OCI-LY1 (cell line): ENCODE results near the gene USH1C.

Experiments
- H2AFZ ChIP-seq: fragments of 200-600 bp; sonication (generic), shearing (Covaris generic); 2 replicates; pipeline ENCODE4 v1.6.0; 2014; ENCODE audit warnings: antibody characterized with exemption, mild to moderate bottlenecking, low read length
- H3F3A ChIP-seq: fragments of 200-600 bp; sonication (generic), shearing (Covaris generic); 2 replicates; pipeline ENCODE4 v1.6.0; 2014; ENCODE audit warnings: mild to moderate bottlenecking, antibody characterized with exemption, low read length, moderate library complexity; ENCODE audit not compliant: insufficient read depth
- H3K27ac ChIP-seq: fragments of 200-600 bp; sonication (generic); 2 replicates; pipeline ENCODE4 v1.5.1; 2014; ENCODE audit warnings: low read length, mixed run types, mild to moderate bottlenecking, low read depth; ENCODE audit not compliant: poor library complexity, severe bottlenecking
- H3K27me3 ChIP-seq: fragments of 200-600 bp; sonication (generic); 2 replicates; pipeline ENCODE4 v1.6.0; 2014; ENCODE audit warnings: antibody characterized with exemption, mild to moderate bottlenecking, low read length, moderate library complexity; ENCODE audit not compliant: insufficient read depth
- H3K36me3 ChIP-seq: fragments of 200-600 bp; sonication (generic); 2 replicates; pipeline ENCODE4 v1.6.1; 2014; ENCODE audit warnings: mild to moderate bottlenecking, antibody characterized with exemption, low read length, moderate library complexity, mixed read lengths; ENCODE audit not compliant: insufficient read depth
- H3K4me1 ChIP-seq: fragments of 200-600 bp; sonication (generic); 2 replicates; pipeline ENCODE4 v1.5.1; 2014; ENCODE audit warnings: mild to moderate bottlenecking, low read length, moderate library complexity; ENCODE audit not compliant: insufficient read depth, severe bottlenecking
- H3K4me2 ChIP-seq: fragments of 200-600 bp; sonication (generic), shearing (Covaris generic); 2 replicates; pipeline ENCODE4 v1.6.1; 2014; ENCODE audit warnings: low read length
- H3K4me3 ChIP-seq: fragments of 200-600 bp; sonication (generic); 2 replicates; pipeline ENCODE4 v1.5.1; 2014; ENCODE audit warnings: low read length, low read depth, mild to moderate bottlenecking, mixed read lengths; ENCODE audit not compliant: poor library complexity, severe bottlenecking
- H3K79me2 ChIP-seq: fragments of 200-600 bp; shearing (Covaris generic); 2 replicates; pipeline ENCODE4 v1.6.1; 2016; ENCODE audit warnings: mixed run types, low read length, mixed read lengths; ENCODE audit not compliant: insufficient read depth
- H3K9ac ChIP-seq: fragments of 200-600 bp; sonication (generic), shearing (Covaris generic); 2 replicates; pipeline ENCODE4 v1.6.1; 2014; ENCODE audit warnings: mild to moderate bottlenecking, low read length, mixed read lengths
- H3K9me2 ChIP-seq: fragments of 200-600 bp; sonication (generic), shearing (Covaris generic); 2 replicates; pipeline ENCODE4 v1.6.1; 2014; ENCODE audit warnings: low read depth, mild to moderate bottlenecking, low read length, mixed read lengths
- H3K9me3 ChIP-seq: fragments of 200-600 bp; shearing (Covaris generic); 2 replicates; pipeline ENCODE4 v1.6.1; 2014; ENCODE audit warnings: low read length, mixed read lengths
- H4K20me1 ChIP-seq: fragments of 200-600 bp; sonication (generic), shearing (Covaris generic); 2 replicates; pipeline ENCODE4 v1.6.0; 2016; ENCODE audit warnings: mild to moderate bottlenecking, low read length; ENCODE audit not compliant: insufficient read depth
- CTCF ChIP-seq: fragments of 200-600 bp; sonication (generic), shearing (Covaris generic); IDR thresholded peaks from 2 replicates; pipeline ENCODE4 v1.5.1; 2017; ENCODE audit warnings: mild to moderate bottlenecking, antibody characterized with exemption, low read length, moderate library complexity, mixed read lengths
- EZH2 ChIP-seq: fragments of 200-600 bp; sonication (generic), shearing (Covaris generic); IDR thresholded peaks from 2 replicates; pipeline ENCODE4 v1.8.0; 2017; ENCODE audit warnings: borderline replicate concordance, mixed run types, mild to moderate bottlenecking, antibody characterized with exemption, low read length, moderate library complexity, mixed read lengths

The USH1C gene

GRCh38 chr11:17548444-17548843 lies 4.2 kb upstream of the USH1C start:
- TF ChIP-seq CTCF, result no peak
- TF ChIP-seq EZH2, result no peak
- H3F3A ChIP-seq, result no peaks in the 10 kb centered on the region
- H3K9ac ChIP-seq, result no peak overlapping the region
- no peaks in the 10 kb centered on the region for H3K36me3 ChIP-seq
- H3K4me2 ChIP-seq, result no peak overlapping the region
- no peaks in the 10 kb centered on the region for H4K20me1 ChIP-seq
- H2AFZ ChIP-seq, result no peak overlapping the region
- no peaks in the 10 kb centered on the region for H3K9me2 ChIP-seq
- no peak overlapping the region for H3K27ac ChIP-seq
- no peaks in the 10 kb centered on the region for H3K4me1 ChIP-seq
- no peaks in the 10 kb centered on the region for H3K9me3 ChIP-seq
- no peaks in the 10 kb centered on the region for H3K79me2 ChIP-seq
- no peaks in the 10 kb centered on the region for H3K27me3 ChIP-seq
- H3K4me3 ChIP-seq, result no peak overlapping the region

DNA sequence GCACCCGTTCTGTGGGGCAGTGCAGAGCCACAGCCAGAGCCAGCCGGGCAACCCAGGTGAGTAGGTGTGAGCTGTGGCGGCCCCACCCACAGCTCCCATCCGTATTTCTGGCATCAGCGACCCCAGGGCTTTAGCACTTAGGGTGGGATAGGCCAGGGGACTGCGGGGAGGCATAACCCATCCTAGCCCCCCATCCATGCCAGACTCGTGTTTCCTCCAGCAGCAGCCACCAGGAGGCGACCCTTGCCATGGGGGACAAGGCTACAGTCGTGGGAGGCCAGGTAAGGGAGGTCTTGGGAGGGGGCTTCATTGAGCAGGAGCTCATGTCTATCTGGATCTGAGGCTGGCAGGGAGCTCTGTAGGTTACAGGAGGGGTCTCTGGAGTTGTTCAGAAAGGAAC lies 3.7 kb upstream of the USH1C start:
- H3K4me1 ChIP-seq, result no peaks in the 10 kb centered on the region
- H2AFZ ChIP-seq, result no peak overlapping the region
- H3K4me3 ChIP-seq, result no peak overlapping the region
- H3K27me3 ChIP-seq, result no peaks in the 10 kb centered on the region
- no peaks in the 10 kb centered on the region for H3K79me2 ChIP-seq
- H3K9me3 ChIP-seq, result no peaks in the 10 kb centered on the region
- TF ChIP-seq EZH2 (no peak), CTCF (no peak)
- no peaks in the 10 kb centered on the region for H3K36me3 ChIP-seq
- no peak overlapping the region for H3K27ac ChIP-seq
- H3K9ac ChIP-seq, result no peak overlapping the region
- no peaks in the 10 kb centered on the region for H3F3A ChIP-seq
- H3K4me2 ChIP-seq, result no peak overlapping the region
- H4K20me1 ChIP-seq, result no peaks in the 10 kb centered on the region
- H3K9me2 ChIP-seq, result no peaks in the 10 kb centered on the region

DNA sequence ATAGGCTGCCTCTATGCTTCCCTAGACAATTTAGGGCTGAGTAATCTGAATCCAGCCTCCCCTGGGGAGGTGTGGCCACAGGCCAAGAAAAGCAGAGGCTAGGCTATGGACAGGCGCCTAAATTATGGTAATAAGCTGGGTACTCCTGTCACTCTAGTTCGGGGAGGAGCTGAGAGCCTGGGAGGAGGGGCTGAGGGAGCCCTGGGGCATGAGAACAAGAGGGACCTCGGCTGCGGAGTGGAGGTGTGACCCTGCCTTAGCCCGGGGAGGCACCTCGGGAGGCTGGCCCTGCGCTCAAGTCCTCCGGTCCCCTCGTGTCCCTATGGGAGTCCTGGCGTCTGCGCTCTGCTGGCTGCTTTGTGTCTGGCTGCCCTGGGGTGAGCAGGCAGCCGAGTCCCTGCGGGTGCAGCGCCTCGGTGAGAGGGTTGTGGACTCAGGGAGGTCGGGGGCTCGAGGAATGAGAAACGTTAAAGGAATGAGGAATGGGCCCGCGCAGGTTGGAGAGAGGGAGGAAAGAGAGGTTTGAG lies 2.9 kb upstream of the USH1C start, which contains the start of gene OTOG:
Gene OTOG (plus strand): TSS at position 209 of the 527 bp plus-strand sequence. CDS start 114 bp downstream, at position 323.
- Histone ChIP-seq H3K9me3 (no peaks in the 10 kb centered on the region), H3K4me3 (no peak within 1 kb of the TSS), H3F3A (no peaks in the 10 kb centered on the region), H3K27ac (no peak within 1 kb of the TSS), H2AFZ (no peak within 1 kb of the TSS), H4K20me1 (no peaks in the 10 kb centered on the region), H3K4me1 (no peaks in the 10 kb centered on the region), H3K9ac (no peak within 1 kb of the TSS), H3K9me2 (no peaks in the 10 kb centered on the region), H3K4me2 (no peak within 1 kb of the TSS), H3K79me2 (no peaks in the 10 kb centered on the region), H3K27me3 (no peaks in the 10 kb centered on the region), H3K36me3 (no peaks in the 10 kb centered on the region)
- TF ChIP-seq CTCF, result no peak
- no peak for TF ChIP-seq EZH2
